ENCODE data around the gene FCGR3A. TPM values are rescaled to one million over a fixed set of nuclear protein-coding genes. Genes with fewer than 3 reads are reported as not detected.
A peak's percentile ranks its signal among the peaks of the same experiment; 100 is the strongest.
"Not testable (repeated sequence)": the region's sequence is repeated elsewhere in the genome, so short reads cannot be mapped to it uniquely, and the experiment has no call there.

FCGR3A gene
- total and polyA plus RNA-seq, 12 donors: 3.1 to 184 (median 106) TPM

DNA sequence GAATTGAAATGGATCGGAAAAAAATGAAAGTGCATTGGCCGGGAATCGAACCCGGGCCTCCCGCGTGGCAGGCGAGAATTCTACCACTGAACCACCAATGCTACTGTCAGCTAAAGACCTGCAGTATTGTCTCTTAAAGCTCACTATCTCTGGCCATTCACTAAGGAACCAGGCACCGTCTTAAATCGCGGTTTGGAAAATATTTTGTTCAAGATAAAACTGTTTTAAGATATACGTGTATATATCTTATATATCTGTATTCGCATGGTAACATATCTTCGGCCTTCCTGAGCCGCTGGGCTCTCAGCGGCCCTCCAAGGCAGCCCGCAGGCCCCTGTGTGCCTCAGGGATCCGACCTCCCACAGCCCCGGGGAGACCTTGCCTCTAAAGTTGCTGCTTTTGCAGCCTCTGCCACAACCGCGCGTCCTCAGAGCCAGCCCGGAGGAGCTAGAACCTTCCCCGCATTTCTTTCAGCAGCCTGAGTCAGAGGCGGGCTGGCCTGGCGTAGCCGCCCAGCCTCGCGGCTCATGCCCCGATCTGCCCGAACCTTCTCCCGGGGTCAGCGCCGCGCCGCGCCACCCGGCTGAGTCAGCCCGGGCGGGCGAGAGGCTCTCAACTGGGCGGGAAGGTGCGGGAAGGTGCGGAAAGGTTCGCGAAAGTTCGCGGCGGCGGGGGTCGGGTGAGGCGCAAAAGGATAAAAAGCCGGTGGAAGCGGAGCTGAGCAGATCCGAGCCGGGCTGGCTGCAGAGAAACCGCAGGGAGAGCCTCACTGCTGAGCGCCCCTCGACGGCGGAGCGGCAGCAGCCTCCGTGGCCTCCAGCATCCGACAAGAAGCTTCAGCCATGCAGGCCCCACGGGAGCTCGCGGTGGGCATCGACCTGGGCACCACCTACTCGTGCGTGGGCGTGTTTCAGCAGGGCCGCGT lies 25.5 kb downstream of the FCGR3A start, which contains the start of gene HSPA6:
Gene HSPA6, plus strand, starts transcription at position 724 of the 925 bp plus-strand sequence. Its CDS starts 119 bp downstream, at position 843.
- intact Hi-C loops (cut with DNase I); H3K9me3 ChIP-seq (replicated peaks in 1 of 3); H3K4me1 ChIP-seq (replicated peaks in 1 of 2); H3K36me3 ChIP-seq (replicated peaks in 1 of 2); H3K27me3 ChIP-seq: not testable (repeated sequence)
- Histone ChIP-seq H3K27ac (peak within 1 kb of the TSS; percentile 46 to 98 (median 82)), H3K4me3 (peak within 1 kb of the TSS in 3 of 4 donors; percentile 32 to 74 (median 56))
- peak in 1 of 2 donors; percentile 5 for TF ChIP-seq POLR2A (IDR thresholded peaks at IDR 0.05)
- peak; percentile 75 to 87 (median 80) for DNase-seq
- 1% methylated on average over 33 to 63 of the region's 72 CpGs for WGBS, 4 donors

DNA sequence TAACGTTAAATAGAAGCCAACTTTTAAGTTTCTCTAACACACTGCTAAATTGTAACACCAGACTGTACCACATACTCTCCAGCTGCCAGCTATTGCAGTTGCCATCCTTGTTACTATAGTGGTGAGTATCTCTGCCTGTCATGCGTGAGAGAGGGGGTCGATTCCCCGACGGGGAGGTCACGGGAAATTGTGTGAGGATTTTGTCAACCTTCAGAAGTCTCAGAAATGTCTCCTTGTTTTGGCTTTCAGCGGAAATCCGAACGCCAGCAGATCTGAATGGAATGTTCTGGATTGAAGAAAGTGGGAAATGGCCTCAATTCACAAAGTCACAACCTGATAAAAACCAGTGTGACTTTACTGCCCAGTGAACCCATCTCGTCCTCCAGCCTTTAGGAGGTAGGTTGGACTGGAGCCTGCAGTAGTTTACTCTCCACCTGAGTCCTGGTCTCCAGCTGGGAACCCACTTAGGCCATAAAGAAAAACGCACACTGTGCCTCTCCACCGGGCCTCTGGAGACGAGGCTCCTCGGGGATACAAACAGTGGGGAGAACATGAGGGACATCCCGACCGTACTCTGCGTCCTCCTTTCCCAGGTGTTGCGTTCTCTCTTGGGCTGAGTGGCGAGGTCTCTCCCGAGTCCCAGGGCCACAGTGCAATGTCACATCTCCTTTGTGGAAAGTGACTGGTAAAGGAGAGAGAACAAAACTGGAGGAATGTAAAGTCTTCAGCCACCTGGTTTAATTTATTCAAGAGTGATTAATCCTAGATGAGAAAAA lies 26.4 kb downstream of the FCGR3A start:
- peak overlapping the region in 1 of 4 donors; percentile 74 for H3K4me3 ChIP-seq
- H3K27me3 ChIP-seq; intact Hi-C loops (cut with DNase I); H3K36me3 ChIP-seq (replicated peaks in 1 of 2); H3K9me3 ChIP-seq (replicated peaks in 1 of 3); DNase-seq; H3K4me1 ChIP-seq (replicated peaks in 1 of 2): not testable (repeated sequence)
- H3K27ac ChIP-seq: peak overlapping the region in 1 of 5 donors; percentile 81
- WGBS, 4 donors: 72 to 83% (median 75%) methylated on average over 14 to 20 of the region's 20 CpGs

DNA sequence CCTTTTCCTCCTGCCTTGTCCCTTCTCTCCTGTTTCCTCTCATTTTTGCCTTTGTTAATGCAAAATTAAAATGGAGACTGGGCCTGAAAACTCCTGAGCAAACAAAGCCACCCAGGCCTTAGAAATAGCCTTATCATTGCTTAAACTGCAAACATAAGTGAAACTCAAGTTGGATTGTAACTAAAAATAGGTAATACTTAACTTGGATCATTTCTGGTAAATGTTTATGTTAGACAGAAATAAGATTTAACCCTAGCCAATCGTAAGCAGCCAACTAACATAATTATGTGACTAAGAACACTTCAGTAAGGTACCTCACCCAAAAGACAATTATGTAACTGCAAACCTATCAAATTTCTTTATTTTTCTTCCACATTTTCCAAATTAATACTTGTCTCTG lies 35.7 kb downstream of the FCGR3A start:
- H3K27ac ChIP-seq: not testable (repeated sequence)

DNA sequence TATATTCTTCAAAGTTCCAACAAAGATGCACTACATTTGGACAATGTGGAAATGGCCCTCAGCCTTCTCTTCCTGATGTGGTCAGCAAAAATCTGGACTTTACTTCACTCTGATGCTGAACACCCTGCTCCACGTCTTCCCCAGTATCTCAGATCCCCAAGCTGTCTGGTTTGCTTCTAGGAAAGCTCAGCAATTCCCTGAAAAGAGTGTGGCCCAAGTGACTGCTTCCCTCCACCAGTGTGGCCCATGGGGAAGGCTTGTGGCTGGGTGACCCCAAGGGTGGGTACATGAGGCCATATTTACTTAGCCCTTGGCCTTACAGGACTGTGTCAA lies 36.2 kb downstream of the FCGR3A start:
- intact Hi-C loops (cut with DNase I); H3K27me3 ChIP-seq; H3K27ac ChIP-seq; H3K4me1 ChIP-seq (replicated peaks in 1 of 2); DNase-seq; H3K9me3 ChIP-seq (replicated peaks in 1 of 3); H3K4me3 ChIP-seq; H3K36me3 ChIP-seq (replicated peaks in 1 of 2): not testable (repeated sequence)
- 42 to 50% methylated on average over 1 of the region's 1 CpG; no CpG with 5 or more reads in 2 of the 4 donors for WGBS, 4 donors

More for the DNA sequence above, 35.7 kb downstream of the FCGR3A start:
- intact Hi-C loops (cut with DNase I); H3K4me3 ChIP-seq; DNase-seq; H3K36me3 ChIP-seq (replicated peaks in 1 of 2); H3K4me1 ChIP-seq (replicated peaks in 1 of 2); H3K9me3 ChIP-seq (replicated peaks in 1 of 3); H3K27me3 ChIP-seq: not testable (repeated sequence)
- 90 to 100% (median 92%) methylated on average over 1 of the region's 1 CpG for WGBS, 4 donors

DNA sequence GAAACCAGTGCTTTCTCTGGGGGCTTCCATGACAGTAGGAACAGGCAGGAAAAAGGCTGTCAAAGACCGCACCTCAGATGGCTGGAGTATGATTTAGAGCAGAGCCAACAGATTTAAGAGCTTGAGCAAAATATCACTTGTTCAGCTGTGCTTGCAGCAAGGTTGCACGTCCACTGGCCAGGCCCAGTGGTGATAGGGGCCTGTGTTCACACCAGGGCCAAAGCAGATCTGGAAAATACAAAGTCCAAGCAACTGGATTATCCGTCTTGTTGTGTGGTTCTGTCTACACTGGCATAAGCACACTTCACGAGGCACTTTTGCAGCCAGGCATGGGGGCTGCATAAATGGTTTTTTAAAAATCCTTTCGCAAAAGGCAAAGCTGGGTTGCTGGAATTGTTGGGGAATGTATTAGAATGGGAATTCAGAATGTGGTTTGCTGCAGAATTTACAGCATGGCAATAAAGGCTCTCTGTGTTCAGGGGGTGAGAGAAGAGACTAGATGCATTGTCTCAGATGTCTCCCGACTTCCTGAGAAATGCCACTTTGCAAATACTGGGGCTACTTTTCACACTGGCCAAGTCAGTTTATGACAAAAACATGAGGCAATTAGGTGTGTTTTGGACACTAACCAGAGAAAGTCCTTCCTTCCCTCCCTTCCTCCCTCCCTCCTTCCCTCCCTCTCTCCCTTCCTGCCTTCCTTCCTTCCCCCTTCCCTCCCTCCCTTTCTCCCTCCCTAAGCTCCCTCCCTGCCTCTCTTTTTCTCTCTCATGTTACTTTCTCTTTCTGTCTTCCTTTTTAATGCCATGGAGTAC lies 36.8 kb downstream of the FCGR3A start:
- H3K27ac ChIP-seq; H3K4me3 ChIP-seq; H3K27me3 ChIP-seq; H3K4me1 ChIP-seq (replicated peaks in 1 of 2); H3K9me3 ChIP-seq (replicated peaks in 1 of 3); intact Hi-C loops (cut with DNase I); H3K36me3 ChIP-seq (replicated peaks in 1 of 2); DNase-seq: not testable (repeated sequence)
- WGBS, 4 donors: 82 to 94% (median 91%) methylated on average over 4 to 6 of the region's 6 CpGs

DNA sequence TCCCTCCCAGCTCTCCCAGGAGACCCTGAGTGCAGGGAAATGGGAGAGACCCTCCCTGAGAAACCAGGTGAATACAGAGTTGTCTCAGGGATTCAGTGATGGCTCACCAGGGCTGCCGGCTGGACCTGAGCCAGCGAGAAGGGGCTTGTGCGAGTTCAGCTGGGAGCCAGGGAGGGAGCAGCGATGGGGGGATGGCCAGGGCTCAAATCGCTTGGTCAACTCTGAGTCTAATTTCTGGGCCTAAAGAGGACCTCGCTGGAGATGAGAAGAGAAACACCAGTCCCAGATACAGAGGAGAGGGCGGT lies 37.9 kb downstream of the FCGR3A start:
- H3K4me1 ChIP-seq (replicated peaks in 1 of 2): no peaks in the 10 kb centered on the region
- WGBS, 4 donors: 83 to 92% (median 87%) methylated on average over 7 of the region's 7 CpGs

More for the DNA sequence above, 37.9 kb downstream of the FCGR3A start:
- no peak for DNase-seq
- no peaks in the 10 kb centered on the region for H3K36me3 ChIP-seq (replicated peaks in 1 of 2)
- no peak overlapping the region for H3K27ac ChIP-seq
- peaks cover 4% of the 10 kb centered on the region for H3K27me3 ChIP-seq
- no peaks in the 10 kb centered on the region for H3K9me3 ChIP-seq (replicated peaks in 1 of 3)
- intact Hi-C loops (cut with DNase I): no loop called here
- no peak for TF ChIP-seq POLR2A (IDR thresholded peaks at IDR 0.05)
- TF ChIP-seq, protein P1, sequence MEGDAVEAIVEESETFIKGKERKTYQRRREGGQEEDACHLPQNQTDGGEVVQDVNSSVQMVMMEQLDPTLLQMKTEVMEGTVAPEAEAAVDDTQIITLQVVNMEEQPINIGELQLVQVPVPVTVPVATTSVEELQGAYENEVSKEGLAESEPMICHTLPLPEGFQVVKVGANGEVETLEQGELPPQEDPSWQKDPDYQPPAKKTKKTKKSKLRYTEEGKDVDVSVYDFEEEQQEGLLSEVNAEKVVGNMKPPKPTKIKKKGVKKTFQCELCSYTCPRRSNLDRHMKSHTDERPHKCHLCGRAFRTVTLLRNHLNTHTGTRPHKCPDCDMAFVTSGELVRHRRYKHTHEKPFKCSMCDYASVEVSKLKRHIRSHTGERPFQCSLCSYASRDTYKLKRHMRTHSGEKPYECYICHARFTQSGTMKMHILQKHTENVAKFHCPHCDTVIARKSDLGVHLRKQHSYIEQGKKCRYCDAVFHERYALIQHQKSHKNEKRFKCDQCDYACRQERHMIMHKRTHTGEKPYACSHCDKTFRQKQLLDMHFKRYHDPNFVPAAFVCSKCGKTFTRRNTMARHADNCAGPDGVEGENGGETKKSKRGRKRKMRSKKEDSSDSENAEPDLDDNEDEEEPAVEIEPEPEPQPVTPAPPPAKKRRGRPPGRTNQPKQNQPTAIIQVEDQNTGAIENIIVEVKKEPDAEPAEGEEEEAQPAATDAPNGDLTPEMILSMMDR (IDR thresholded peaks at IDR 0.05): no peak
- no peak overlapping the region for H3K4me3 ChIP-seq

All from adrenal gland (tissue), 12 donors.